IPS DF 6.9 (cell line): ENCODE measurements around the gene MKLN1.
"Not testable (repeated sequence)": the region's sequence is repeated elsewhere in the genome, so short reads cannot be mapped to it uniquely, and the experiment has no call there.

ENCODE experiments used
- DNase-seq: peaks from one replicate; pipeline ENCODE4 v3.0.0-alpha.2; 2013; ENCODE audit warnings: low read depth, low spot score
- H3K27ac ChIP-seq: one replicate; pipeline ENCODE4 v1.5.1; 2013; ENCODE audit warnings: low read length, control low read depth
- H3K27me3 ChIP-seq: 2 replicates; pipeline ENCODE4 v1.6.1; 2013; ENCODE audit warnings: mild to moderate bottlenecking, low read length; ENCODE audit not compliant: control insufficient read depth, insufficient read depth
- H3K36me3 ChIP-seq: 2 replicates; pipeline ENCODE4 v1.6.1; 2013; ENCODE audit warnings: low read length; ENCODE audit not compliant: control insufficient read depth, insufficient read depth
- H3K4me1 ChIP-seq: 2 replicates; pipeline ENCODE4 v1.6.1; 2013; ENCODE audit warnings: low read length; ENCODE audit not compliant: control insufficient read depth, insufficient read depth
- H3K4me3 ChIP-seq: 2 replicates; pipeline ENCODE4 v1.5.1; 2013; ENCODE audit warnings: mild to moderate bottlenecking, low read length
- H3K9me3 ChIP-seq: 2 replicates; pipeline ENCODE4 v1.6.1; 2013; ENCODE audit warnings: low read length, inconsistent platforms; ENCODE audit not compliant: control insufficient read depth, insufficient read depth
- whole genome bisulfite sequencing: extraction: QIAGEN DNeasy Blood & Tissue Kit; methylation state at CpG from one replicate; pipeline ENCODE4 v1.1.7; 2013; ENCODE audit warnings: mixed read lengths, missing lambda C conversion rate; ENCODE audit not compliant: insufficient read length, insufficient coverage; 5-methylcytosine and 5-hydroxymethylcytosine counted together

MKLN1 gene

GRCh38 chr7:131298608-131298992 is 29.1 kb upstream of the MKLN1 start:
- no peaks in the 10 kb centered on the region for H3K36me3 ChIP-seq
- H3K9me3 ChIP-seq = no peaks in the 10 kb centered on the region
- no peak overlapping the region for H3K4me3 ChIP-seq
- H3K27me3 ChIP-seq = no peaks in the 10 kb centered on the region
- no peaks in the 10 kb centered on the region for H3K4me1 ChIP-seq
- H3K27ac ChIP-seq = no peak overlapping the region
- no CpG with 5 or more reads among the region's 6 CpGs for WGBS
- DNase-seq = no peak

- Histone ChIP-seq H3K27ac (no peak overlapping the region), H3K27me3 (no peaks in the 10 kb centered on the region), H3K9me3 (no peaks in the 10 kb centered on the region), H3K4me3 (no peak overlapping the region), H3K36me3 (no peaks in the 10 kb centered on the region), H3K4me1 (no peaks in the 10 kb centered on the region)
- DNase-seq = no peak
These were observed 28.6 kb upstream of the MKLN1 start for GRCh38 chr7:131299074-131299473.

- H3K36me3 ChIP-seq = no peaks in the 10 kb centered on the region
These were observed 27.6 kb upstream of the MKLN1 start for GRCh38 chr7:131300078-131300477.

GRCh38 chr7:131300572-131301466 is 26.9 kb upstream of the MKLN1 start:
- WGBS = no CpG with 5 or more reads among the region's 8 CpGs
- Histone ChIP-seq H3K4me1 (no peaks in the 10 kb centered on the region), H3K36me3 (no peaks in the 10 kb centered on the region), H3K27me3 (no peaks in the 10 kb centered on the region), H3K4me3 (no peak overlapping the region), H3K9me3 (no peaks in the 10 kb centered on the region), H3K27ac (no peak overlapping the region)
- no peak for DNase-seq

More at GRCh38 chr7:131300078-131300477, 27.6 kb upstream of the MKLN1 start:
- Histone ChIP-seq H3K27me3 (no peaks in the 10 kb centered on the region), H3K4me1 (no peaks in the 10 kb centered on the region), H3K4me3 (no peak overlapping the region), H3K27ac (no peak overlapping the region), H3K9me3 (no peaks in the 10 kb centered on the region)
- no peak for DNase-seq
- no CpG with 5 or more reads among the region's 2 CpGs for WGBS

- no peak for DNase-seq
- Histone ChIP-seq H3K9me3 (peaks cover 2% of the 10 kb centered on the region; the same call in 1 of the 2 replicates), H3K27ac (no peak overlapping the region), H3K4me3 (no peak overlapping the region), H3K4me1 (no peaks in the 10 kb centered on the region), H3K27me3 (no peaks in the 10 kb centered on the region), H3K36me3 (no peaks in the 10 kb centered on the region)
- no CpG with 5 or more reads among the region's 4 CpGs for WGBS
These were observed 25.2 kb upstream of the MKLN1 start for GRCh38 chr7:131302446-131302845.

- Histone ChIP-seq H3K4me1 (no peaks in the 10 kb centered on the region), H3K27me3 (no peaks in the 10 kb centered on the region), H3K4me3 (no peak overlapping the region), H3K27ac (no peak overlapping the region), H3K9me3 (peaks cover 2% of the 10 kb centered on the region; the same call in 1 of the 2 replicates), H3K36me3 (no peaks in the 10 kb centered on the region)
- no peak for DNase-seq
- no CpG with 5 or more reads among the region's 8 CpGs for WGBS
These were observed 24.6 kb upstream of the MKLN1 start for GRCh38 chr7:131302876-131303707.

DNA sequence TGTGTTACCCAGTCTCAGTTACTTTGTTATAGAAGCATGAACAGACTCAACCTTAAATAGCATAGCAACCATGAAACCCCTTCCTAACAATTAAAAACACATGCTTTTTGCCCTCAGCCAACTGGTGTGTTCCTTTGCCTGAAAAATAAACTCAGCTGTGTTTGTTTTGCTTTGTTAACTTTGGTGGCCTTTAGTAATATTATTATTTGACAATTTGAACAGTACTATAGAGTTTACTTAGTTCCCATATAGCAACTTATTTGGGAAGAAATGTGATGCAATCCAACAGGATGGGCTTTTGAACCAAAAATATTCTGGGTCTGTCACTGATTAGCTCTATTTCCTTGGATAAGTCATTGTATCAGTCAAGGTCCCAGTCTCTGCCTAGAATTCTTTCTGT is 22.5 kb upstream of the MKLN1 start:
- H3K27me3 ChIP-seq = no peaks in the 10 kb centered on the region
- no peak for DNase-seq
- no peak overlapping the region for H3K27ac ChIP-seq
- H3K36me3 ChIP-seq = no peaks in the 10 kb centered on the region
- H3K4me3 ChIP-seq = no peak overlapping the region
- H3K4me1 ChIP-seq = no peaks in the 10 kb centered on the region
- peaks cover 2% of the 10 kb centered on the region; the same call in 1 of the 2 replicates for H3K9me3 ChIP-seq

- not testable (repeated sequence) for H3K4me1 ChIP-seq, H3K27me3 ChIP-seq, DNase-seq, H3K27ac ChIP-seq, H3K4me3 ChIP-seq, H3K9me3 ChIP-seq, H3K36me3 ChIP-seq
- whole genome bisulfite sequencing = no CpG with 5 or more reads among the region's 3 CpGs
These were observed 21.6 kb upstream of the MKLN1 start for GRCh38 chr7:131306041-131306440.

GRCh38 chr7:131306777-131307176 is 20.9 kb upstream of the MKLN1 start:
- no peak overlapping the region for H3K27ac ChIP-seq
- no peak for DNase-seq
- H3K27me3 ChIP-seq = no peaks in the 10 kb centered on the region
- no peaks in the 10 kb centered on the region for H3K36me3 ChIP-seq
- no peaks in the 10 kb centered on the region for H3K4me1 ChIP-seq
- no peak overlapping the region for H3K4me3 ChIP-seq
- H3K9me3 ChIP-seq = peaks cover 2% of the 10 kb centered on the region; the same call in 1 of the 2 replicates

DNA sequence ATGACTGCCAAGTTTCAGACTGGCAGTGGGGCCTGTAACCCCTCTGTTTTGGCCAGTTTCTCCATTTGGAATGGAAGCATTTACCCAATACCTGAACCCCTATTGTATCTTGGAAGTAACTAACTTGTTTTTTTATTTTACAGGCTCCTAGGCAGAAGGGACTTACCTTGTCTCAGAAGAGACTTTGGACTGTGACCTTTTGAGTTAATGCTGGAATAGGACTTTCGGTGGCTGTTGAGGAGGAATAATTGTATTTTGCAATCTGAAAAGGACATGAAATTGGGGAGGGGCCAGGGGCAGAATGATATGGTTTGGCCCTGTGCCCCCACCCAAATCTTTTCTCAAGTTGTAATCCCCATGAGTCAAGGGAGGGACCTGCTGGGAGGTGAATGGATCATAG is 20.0 kb upstream of the MKLN1 start:
- no peaks in the 10 kb centered on the region for H3K4me1 ChIP-seq
- no peak overlapping the region for H3K4me3 ChIP-seq
- H3K27me3 ChIP-seq = no peaks in the 10 kb centered on the region
- DNase-seq = no peak
- no CpG with 5 or more reads among the region's 1 CpG for WGBS
- no peaks in the 10 kb centered on the region for H3K36me3 ChIP-seq
- peaks cover 2% of the 10 kb centered on the region; the same call in 1 of the 2 replicates for H3K9me3 ChIP-seq
- no peak overlapping the region for H3K27ac ChIP-seq
